ENCODE data around the gene FGD3. TPM values are rescaled to one million over a fixed set of nuclear protein-coding genes. Genes with fewer than 3 reads are reported as not detected.

The FGD3 gene
- total RNA-seq, 1 experiment from 2014 or later: 1.8 TPM

GRCh38 chr9:93060746-93061259, 113.5 kb downstream of the FGD3 start:
- peaks cover 27% of the 10 kb centered on the region for H3K27me3 Mint-ChIP-seq (ENCODE audit: low read depth)
- Histone ChIP-seq H3K14ac (ENCODE audit: insufficient read depth, low read length) (no peak overlapping the region), H3K79me1 (ENCODE audit: insufficient read depth, low read depth, low read length, poor library complexity, severe bottlenecking) (no peaks in the 10 kb centered on the region), H3K9me3 (ENCODE audit: control insufficient read depth, low read depth, low read length) (no peaks in the 10 kb centered on the region), H2AK5ac (ENCODE audit: insufficient read length, low read length) (no peak overlapping the region), H3K79me2 (ENCODE audit: insufficient read depth, low read length) (no peaks in the 10 kb centered on the region), H3K4ac (ENCODE audit: low read depth, low read length) (no peak overlapping the region), H3K9ac (ENCODE audit: extremely low read depth, insufficient read length, low read length) (no peak overlapping the region), H2BK12ac (ENCODE audit: insufficient read length, low read depth, low read length) (no peak overlapping the region), H2BK5ac (ENCODE audit: insufficient read length, low read length) (no peak overlapping the region), H4K5ac (ENCODE audit: insufficient read length, low read depth, low read length) (no peak overlapping the region), H3K4me1 (ENCODE audit: insufficient read depth, low read length) (no peaks in the 10 kb centered on the region), H2BK15ac (ENCODE audit: low read depth, low read length) (no peak overlapping the region), H2BK20ac (ENCODE audit: low read depth, low read length, poor library complexity, severe bottlenecking) (no peak overlapping the region), H3K18ac (ENCODE audit: insufficient read length, low read depth, low read length) (no peak overlapping the region), H3K27ac (ENCODE audit: insufficient read length, low read depth, low read length) (no peak overlapping the region), H3K56ac (ENCODE audit: insufficient read length, low read depth, low read length) (no peak overlapping the region), H3K4me2 (ENCODE audit: insufficient read depth, insufficient read length, low read length) (no peak overlapping the region), H3T11ph (ENCODE audit: low read length) (no peak overlapping the region), H4K20me1 (ENCODE audit: control insufficient read depth, insufficient read depth, insufficient read length) (no peaks in the 10 kb centered on the region), H4K8ac (replicated peaks; ENCODE audit: insufficient read length, low read depth, low read length) (no peak overlapping the region), H3K23ac (ENCODE audit: insufficient read length, low read depth, low read length) (no peak overlapping the region), H3K27me3 (ENCODE audit: insufficient read depth, low read length) (no peaks in the 10 kb centered on the region), H2AFZ (ENCODE audit: low read length) (no peak overlapping the region), H2BK120ac (ENCODE audit: low read depth, low read length, poor library complexity, severe bottlenecking) (no peak overlapping the region), H4K91ac (ENCODE audit: insufficient read length, low read depth, low read length) (no peak overlapping the region), H3K23me2 (ENCODE audit: insufficient read length, low read depth, low read length, poor library complexity, severe bottlenecking) (no peaks in the 10 kb centered on the region)
- 0 out of 5 replicates have a peak overlapping the region, but pooled peaks of 1 of the 2 experiments have one; percentile 35 for H3K4me3 Mint-ChIP-seq
- no CpG with 5 or more reads among the region's 8 CpGs for WGBS (ENCODE audit: extremely low coverage, insufficient read length, low lambda C conversion rate)
- no peaks in the 10 kb centered on the region for H3K9me3 Mint-ChIP-seq
- H3K27ac Mint-ChIP-seq: no peak overlapping the region
- TF ChIP-seq CTCF (conservative IDR thresholded peaks at IDR 0.05): no peak
- no peaks in the 10 kb centered on the region for H3K36me3 Mint-ChIP-seq (ENCODE audit: insufficient read depth in 1 of 3, low read depth in 3 of 3)
- peaks cover 39 to 48% of the 10 kb centered on the region in 2 experiments for H3K4me1 Mint-ChIP-seq
- no peak for DNase-seq
